Articular chondrocyte of knee joint (primary cell): Measurements from ENCODE around the gene HEMGN. TPM values are rescaled to one million over a fixed set of nuclear protein-coding genes. Genes with fewer than 3 reads are reported as not detected.

Experiments used
- small RNA-seq: library from RNA; depleted of rRNA; stranded (forward); fragments of <200 nt; gene quantifications from one replicate; pipeline ENCODE3, GENCODE V24; 2012
- total RNA-seq: library from RNA; depleted of rRNA; stranded (reverse); fragments of >200 nt; gene quantifications from 2 replicates; pipeline ENCODE4 v1.2.3, GENCODE V29; 2012

HEMGN gene, protein sequence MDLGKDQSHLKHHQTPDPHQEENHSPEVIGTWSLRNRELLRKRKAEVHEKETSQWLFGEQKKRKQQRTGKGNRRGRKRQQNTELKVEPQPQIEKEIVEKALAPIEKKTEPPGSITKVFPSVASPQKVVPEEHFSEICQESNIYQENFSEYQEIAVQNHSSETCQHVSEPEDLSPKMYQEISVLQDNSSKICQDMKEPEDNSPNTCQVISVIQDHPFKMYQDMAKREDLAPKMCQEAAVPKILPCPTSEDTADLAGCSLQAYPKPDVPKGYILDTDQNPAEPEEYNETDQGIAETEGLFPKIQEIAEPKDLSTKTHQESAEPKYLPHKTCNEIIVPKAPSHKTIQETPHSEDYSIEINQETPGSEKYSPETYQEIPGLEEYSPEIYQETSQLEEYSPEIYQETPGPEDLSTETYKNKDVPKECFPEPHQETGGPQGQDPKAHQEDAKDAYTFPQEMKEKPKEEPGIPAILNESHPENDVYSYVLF
- not detected in 2 replicates for total RNA-seq

DNA sequence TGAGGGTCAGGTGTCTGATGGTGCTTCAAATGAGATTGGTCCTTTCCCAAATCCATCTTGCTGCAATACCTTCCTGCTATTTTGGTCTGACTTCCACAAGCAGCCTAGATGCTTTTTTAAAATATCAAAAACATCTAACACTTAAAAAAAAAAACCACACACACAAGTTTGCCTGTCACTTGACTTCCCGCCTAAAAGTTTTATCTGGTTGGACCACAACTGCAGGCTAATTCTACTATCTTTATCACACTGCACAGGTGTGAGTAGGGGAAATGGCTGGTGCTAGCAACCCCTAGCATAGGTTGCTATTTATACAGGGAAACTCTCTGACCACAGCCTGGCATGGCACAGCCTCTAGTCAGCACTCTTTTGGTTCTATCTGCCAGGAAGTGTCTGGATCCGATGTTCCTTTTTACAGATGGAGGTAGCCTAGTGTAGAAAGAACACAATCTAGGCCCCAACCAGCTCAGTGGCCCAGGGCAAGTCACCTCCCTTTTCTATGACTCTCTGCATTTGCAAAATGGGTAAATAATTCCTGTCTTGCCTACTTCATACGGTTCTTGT, at the start of gene HEMGN:
Gene HEMGN, minus strand, starts transcription at position 92 of the 564 bp plus-strand sequence. Its CDS starts 36 bp downstream, at position 56.

DNA sequence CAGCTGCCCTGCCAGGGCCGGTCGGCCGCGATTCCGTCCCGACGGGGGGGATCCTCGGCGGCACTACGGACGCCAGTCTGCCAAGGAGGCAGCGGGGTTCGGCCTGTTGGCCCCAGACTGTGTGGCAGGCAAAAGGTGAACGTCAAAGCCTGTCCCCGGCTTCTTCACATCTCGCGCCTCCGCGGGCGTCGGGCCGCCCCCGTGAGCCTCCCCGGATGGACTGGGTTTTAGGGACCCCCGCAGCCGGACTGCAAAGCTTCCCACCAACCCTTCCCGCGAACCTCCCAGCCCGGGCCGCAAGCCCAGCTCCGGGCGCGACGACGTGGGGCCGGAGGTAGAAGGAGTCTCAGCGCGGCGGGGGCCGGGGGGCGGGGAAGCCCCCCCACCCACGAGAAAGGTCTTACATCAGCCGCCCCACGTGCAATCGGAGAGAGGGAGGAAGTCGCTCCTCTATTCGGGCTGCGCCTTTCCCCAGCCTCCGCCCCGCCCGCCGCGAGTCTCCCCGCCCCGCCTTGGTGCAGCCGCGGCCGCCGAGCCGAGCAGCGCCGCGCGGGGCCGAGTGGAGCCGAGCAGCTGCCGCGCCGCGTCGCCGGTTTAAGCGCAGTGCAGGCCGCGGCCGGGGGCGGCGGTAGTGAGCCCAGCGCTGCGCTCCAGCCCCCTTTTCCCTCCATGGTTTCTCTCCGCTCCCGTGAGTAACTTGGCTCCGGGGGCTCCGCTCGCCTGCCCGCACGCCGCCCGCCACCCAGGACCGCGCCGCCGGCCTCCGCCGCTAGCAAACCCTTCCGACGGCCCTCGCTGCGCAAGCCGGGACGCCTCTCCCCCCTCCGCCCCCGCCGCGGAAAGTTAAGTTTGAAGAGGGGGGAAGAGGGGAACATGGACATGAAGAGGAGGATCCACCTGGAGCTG, 45.0 kb upstream of the HEMGN start, which contains the start of gene ANP32B:
Gene ANP32B, plus strand, starts transcription at position 659 of the 906 bp plus-strand sequence. Its CDS starts 215 bp downstream, at position 874.

DNA sequence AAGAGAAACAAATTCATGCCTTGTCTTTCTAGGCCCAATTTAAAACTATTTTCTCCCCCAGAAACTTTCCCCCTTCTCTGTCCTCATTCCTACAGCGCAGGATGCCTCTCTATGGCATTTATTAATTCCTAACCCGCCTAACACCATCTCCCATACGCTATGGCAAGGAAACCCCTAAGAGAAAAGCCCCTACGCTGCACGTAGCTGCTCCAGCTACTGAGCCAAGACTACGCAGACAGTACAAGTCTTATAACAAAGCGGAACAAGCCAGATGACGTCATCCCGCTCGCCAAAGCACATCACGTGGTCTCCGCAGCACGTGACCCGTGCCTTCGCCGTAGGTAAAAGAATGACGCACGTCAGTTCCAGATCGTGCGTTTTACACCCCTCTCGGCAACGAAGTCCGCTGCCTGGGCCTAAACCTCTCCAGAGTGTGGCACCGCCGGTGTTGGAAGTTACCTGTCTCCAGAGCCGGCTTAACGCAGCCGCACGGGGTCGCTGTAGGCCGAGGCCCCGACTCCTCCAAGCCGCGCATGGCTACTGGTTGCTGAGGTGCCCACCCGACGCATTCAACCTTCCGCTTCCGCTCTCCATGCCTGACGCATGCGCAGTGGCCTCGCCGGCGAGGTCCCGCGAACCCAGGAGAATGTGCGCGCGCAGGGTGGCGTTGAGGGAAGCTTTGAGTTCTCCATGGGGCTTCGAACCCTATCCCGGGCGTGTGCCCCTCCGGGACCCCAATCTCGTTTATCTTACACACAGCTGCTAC, 15.8 kb downstream of the HEMGN start, which contains the start of gene TRMO:
Gene TRMO, minus strand, starts transcription at position 542 of the 766 bp plus-strand sequence. Its CDS starts 7 bp downstream, at position 535.

Small RNAs within 50 kb of the gene (small RNA-seq; reads per million reads assigned to genes)
- not detected for gene RF00019

Other genes starting within 250 kb of the HEMGN start
- 12.5 and 15.4 TPM in 2 replicates for gene XPA, start 240.8 kb downstream of the HEMGN start, total RNA-seq
- gene FOXE1, start 84.9 kb downstream of the HEMGN start, total RNA-seq = not detected in 2 replicates
- gene TRMO, start 15.7 kb downstream of the HEMGN start, total RNA-seq = 22.3 and 29.4 TPM in 2 replicates
- gene ANP32B, start 45.2 kb upstream of the HEMGN start, total RNA-seq = 16.2 and 16.5 TPM in 2 replicates
- 76.3 and 118 TPM in 2 replicates for gene NANS, start 118.6 kb upstream of the HEMGN start, total RNA-seq
- gene TRIM14, start 181.1 kb upstream of the HEMGN start, total RNA-seq = 6.7 and 6.8 TPM in 2 replicates